Kidney (tissue), 14 donors: ENCODE data around the gene ATF7. TPM values are rescaled to one million over a fixed set of nuclear protein-coding genes. Genes with fewer than 3 reads are reported as not detected.

Experiments used
- DNase-seq, 5 donors: peaks; one replicate each; pipeline ENCODE4 v3.0.0-alpha.2; 2013 to 2020
- FAIRE-seq: peaks from 2 replicates; lab custom pipeline; 2012; peaks lifted over from hg19 to GRCh38; lab: Jason Lieb, UNC
- H3K27ac ChIP-seq, 2 donors: one replicate each; pipeline ENCODE4 v1.7.0; 2013; ENCODE audit warnings: low read depth in 2 of 2, low read length in 2 of 2, inconsistent platforms in 1 of 2
- H3K27me3 ChIP-seq: one replicate; pipeline ENCODE4 v1.7.1; 2013; ENCODE audit warnings: low read length, inconsistent platforms; ENCODE audit not compliant: control insufficient read depth, insufficient read depth
- H3K36me3 ChIP-seq, 3 donors: one replicate each; pipeline versions ENCODE4 v1.7.0 to v1.7.1; 2013; ENCODE audit warnings: low read length in 3 of 3, control low read depth in 1 of 3, inconsistent platforms in 1 of 3; ENCODE audit not compliant: insufficient read depth in 3 of 3, control insufficient read depth in 2 of 3
- H3K4me1 ChIP-seq, 3 donors: one replicate each; pipeline versions ENCODE4 v1.7.0 to v1.7.1; 2013; ENCODE audit warnings: low read length in 3 of 3, inconsistent platforms in 1 of 3, low read depth in 1 of 3; ENCODE audit not compliant: control insufficient read depth in 2 of 3, insufficient read depth in 2 of 3
- H3K4me3 ChIP-seq, 3 donors: one replicate each; pipeline versions ENCODE4 v1.7.0 to v1.8.1; 2013; ENCODE audit warnings: low read length in 3 of 3, control low read depth in 1 of 3, inconsistent platforms in 1 of 3
- H3K9ac ChIP-seq, 3 donors: one replicate each; pipeline versions ENCODE4 v1.7.0 to v1.7.1; 2013; ENCODE audit warnings: low read length in 3 of 3, control low read depth in 1 of 3, inconsistent platforms in 1 of 3
- H3K9me3 ChIP-seq, 3 donors: one replicate each; pipeline versions ENCODE4 v1.7.0 to v1.7.1; 2013; ENCODE audit warnings: low read length in 3 of 3, control low read depth in 1 of 3, inconsistent platforms in 1 of 3; ENCODE audit not compliant: control insufficient read depth in 2 of 3, insufficient read depth in 1 of 3
- CTCF ChIP-seq: IDR thresholded peaks from 3 replicates; pipeline ENCODE4 v1.5.1; 2012; ENCODE audit warnings: mild to moderate bottlenecking, moderate library complexity, borderline replicate concordance; ENCODE audit not compliant: insufficient read depth; ENCODE audit errors: extremely low read depth
- intact Hi-C: fragments of 100-400 bp; cut with DNase I; formaldehyde crosslinking; loops from one replicate; pipeline ENCODE4 v1.11.1; 2022
- polyA plus RNA-seq: library from polyadenylated mRNA; stranded (reverse); fragments of 350-450 nt; fragmentation: Illumina TruSeq; extraction: RNeasy Lipid Tissue Mini Kit (QIAGEN cat#74804); gene quantifications from one replicate; pipeline ENCODE4 v1.2.3, GENCODE V29; 2014; ENCODE audit warnings: low read depth, low replicate concordance; ENCODE audit not compliant: insufficient read depth
- total RNA-seq: library from RNA; stranded (reverse); fragmentation: NEBNext Ultra II Directional; extraction: Animal tissue kit (Norgen Biotek cat#: 25700); gene quantifications from one replicate; pipeline ENCODE4 v1.2.1, GENCODE V29; 2021
- donor health status: control.
- donor health status: control.
- donor health status: control.
- donor health status: control.
- donor health status: control.
- donor health status: DM: yes; HTN: yes; CAD: no.
- donor health status: Normal renal cell carcinoma (clear cell type).

Gene ATF7
- total and polyA plus RNA-seq, 2 donors from 2014 or later, result 16.2 to 54.7 TPM

DNA sequence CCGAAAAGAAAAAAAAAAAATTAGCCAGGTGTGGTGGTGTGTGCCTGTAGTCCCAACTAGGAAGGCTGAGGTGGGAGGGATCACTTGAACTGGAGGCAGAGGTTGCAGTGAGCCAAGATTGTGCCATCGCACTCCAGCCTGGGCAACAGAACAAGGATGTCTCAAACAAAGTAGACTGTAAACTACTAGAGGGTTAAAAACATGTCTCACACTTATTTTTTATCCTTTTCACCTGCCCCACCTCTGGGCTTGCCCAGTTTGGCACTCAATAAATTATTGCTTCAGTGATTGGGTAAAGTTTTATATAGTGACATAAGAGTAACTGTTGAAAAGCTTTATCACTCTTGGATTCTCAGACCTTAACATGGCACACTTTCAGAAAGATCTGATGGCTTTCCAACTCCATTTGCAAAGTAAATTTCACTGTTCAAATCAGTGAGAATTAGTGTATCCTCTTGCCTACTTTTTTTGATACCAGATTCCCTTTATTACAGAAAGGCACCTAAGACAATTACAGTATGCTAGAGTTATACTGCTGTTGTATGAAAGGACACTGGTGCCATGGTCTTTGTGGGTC, 62.6 kb downstream of the ATF7 start:
- no peaks in the 10 kb centered on the region for H3K9me3 ChIP-seq
- H3K9ac ChIP-seq, result no peak overlapping the region
- DNase-seq, result no peak
- no peak overlapping the region for H3K4me3 ChIP-seq
- H3K4me1 ChIP-seq, result peaks cover 0 to 5% (median 0%) of the 10 kb centered on the region in 3 donors
- FAIRE-seq, result no peak
- H3K27me3 ChIP-seq, result no peaks in the 10 kb centered on the region
- no peak for TF ChIP-seq CTCF
- intact Hi-C loops, result no loop called here
- H3K27ac ChIP-seq, result no peak overlapping the region
- H3K36me3 ChIP-seq, result no peaks in the 10 kb centered on the region

GRCh38 chr12:53561590-53561953, 64.6 kb downstream of the ATF7 start:
- Histone ChIP-seq H3K4me3 (no peak overlapping the region), H3K9ac (no peak overlapping the region), H3K27me3 (no peaks in the 10 kb centered on the region), H3K36me3 (no peaks in the 10 kb centered on the region), H3K9me3 (no peaks in the 10 kb centered on the region), H3K4me1 (peaks cover 0 to 5% (median 0%) of the 10 kb centered on the region in 3 donors), H3K27ac (no peak overlapping the region)
- no peak for TF ChIP-seq CTCF
- intact Hi-C loops, result no loop called here
- DNase-seq (peak in 2 of 5 donors; percentile 22 to 78), FAIRE-seq (no peak)

GRCh38 chr12:53560912-53561589, 65.1 kb downstream of the ATF7 start:
- intact Hi-C loops, result no loop called here
- H3K9ac ChIP-seq, result no peak overlapping the region
- H3K27ac ChIP-seq, result peak overlapping the region in 1 of 2 donors; percentile 3
- H3K36me3 ChIP-seq, result no peaks in the 10 kb centered on the region
- no peak for FAIRE-seq
- no peak for DNase-seq
- no peaks in the 10 kb centered on the region for H3K27me3 ChIP-seq
- peaks cover 0 to 5% (median 0%) of the 10 kb centered on the region in 3 donors for H3K4me1 ChIP-seq
- no peaks in the 10 kb centered on the region for H3K9me3 ChIP-seq
- H3K4me3 ChIP-seq, result no peak overlapping the region
- TF ChIP-seq CTCF, result no peak
